Measurements from ENCODE around the gene NT5DC4. TPM values are rescaled to one million over a fixed set of nuclear protein-coding genes. Genes with fewer than 3 reads are reported as not detected.

Gene NT5DC4
- total RNA-seq (2014; rRNA removed; shearing (Covaris generic)) (not detected in 2 replicates), polyA plus RNA-seq (2016; fragmentation: Nextera tagmentation; extraction: Ambion mirVana) (not detected in 2 replicates)

DNA sequence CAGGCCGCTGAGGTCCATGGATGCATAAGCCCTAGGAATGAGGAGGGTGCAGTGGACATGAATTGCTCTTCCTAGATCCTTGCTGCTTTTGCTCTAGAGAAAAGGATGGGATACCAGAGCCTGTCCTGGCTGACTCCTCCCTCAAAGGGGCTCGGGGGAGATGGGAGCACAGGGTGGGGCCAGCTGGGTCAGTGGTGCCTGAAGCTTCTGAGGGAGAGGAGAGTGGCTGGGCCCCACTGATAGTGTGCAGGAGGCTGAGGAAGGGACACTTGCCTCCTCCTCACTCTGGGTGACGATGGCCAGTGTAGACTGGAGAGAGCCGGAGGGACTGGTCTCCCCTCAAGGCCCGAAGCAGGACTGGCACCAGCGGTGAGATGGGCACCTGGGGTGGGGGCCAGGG is at the start of gene NT5DC4:
TSS of gene NT5DC4 (plus strand) at position 236 of the 400 bp plus-strand sequence. CDS start at position 296, 60 bp downstream.
- Histone ChIP-seq H3K4me1 (ENCODE audit: insufficient read depth) (no peaks in the 10 kb centered on the region), H2AFZ (no peak within 1 kb of the TSS), H3K4me2 (ENCODE audit: unreplicated experiment) (no peak within 1 kb of the TSS), H3K4me3 (no peak within 1 kb of the TSS), H3K9me3 (ENCODE audit: low read depth) (no peaks in the 10 kb centered on the region), H3K27ac (no peak within 1 kb of the TSS), H3F3A (ENCODE audit: insufficient read depth) (no peaks in the 10 kb centered on the region), H3K9me2 (ENCODE audit: insufficient read depth) (no peaks in the 10 kb centered on the region), H3K36me3 (ENCODE audit: low read depth) (no peaks in the 10 kb centered on the region), H4K20me1 (ENCODE audit: insufficient read depth) (no peaks in the 10 kb centered on the region), H3K79me2 (ENCODE audit: insufficient read depth) (no peaks in the 10 kb centered on the region), H3K27me3 (replicated peaks; ENCODE audit: insufficient read depth) (no peaks in the 10 kb centered on the region), H3K9ac (no peak within 1 kb of the TSS)
- 78 to 88% methylated on average over 6 of the region's 6 CpGs for WGBS, 2 experiments (ENCODE audit: low coverage in 1 of 2, low lambda C conversion rate in 2 of 2, missing lambda C conversion rate in 2 of 2)
- TF ChIP-seq EZH2 (IDR thresholded peaks at IDR 0.05; ENCODE audit: insufficient read depth, poor library complexity, severe bottlenecking) (no peak), EZH2phosphoT487 (IDR thresholded peaks at IDR 0.05; ENCODE audit: insufficient read depth, low read depth) (no peak)
- in situ Hi-C loops (cut with MboI): loop anchor here (5.0 kb wide), 1 partner anchor 113 kb away; no protein-coding TSS in a partner anchor
- DNase-seq: no peak

DNA sequence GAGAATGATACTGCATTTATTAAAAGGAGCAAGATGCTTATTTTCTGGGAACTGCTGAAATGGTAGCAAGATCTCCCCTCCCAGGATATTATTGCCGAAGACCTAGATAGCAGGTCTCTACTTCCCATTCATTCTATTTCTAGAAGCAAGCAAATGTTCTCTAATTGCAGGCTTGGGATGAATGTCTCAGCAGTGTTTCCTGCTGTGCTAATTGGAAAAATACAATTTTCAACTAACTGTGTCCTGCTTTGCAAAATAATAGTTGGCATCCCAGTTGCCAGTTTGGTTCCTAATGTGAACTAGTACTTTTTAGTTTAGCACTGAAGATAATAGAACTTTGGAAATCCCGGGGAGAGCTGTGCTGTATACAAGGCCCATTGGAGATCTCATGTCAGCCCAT is 49.0 kb upstream of the NT5DC4 start:
- H4K20me1 ChIP-seq (ENCODE audit: insufficient read depth): no peaks in the 10 kb centered on the region
- DNase-seq: no peak
- no peaks in the 10 kb centered on the region for H3K27me3 ChIP-seq (replicated peaks; ENCODE audit: insufficient read depth)
- H3F3A ChIP-seq (ENCODE audit: insufficient read depth): peaks cover 13% of the 10 kb centered on the region
- H2AFZ ChIP-seq: no peak overlapping the region
- in situ Hi-C loops (cut with MboI): no loop called here
- no peaks in the 10 kb centered on the region for H3K9me3 ChIP-seq (ENCODE audit: low read depth)
- H3K9me2 ChIP-seq (ENCODE audit: insufficient read depth): no peaks in the 10 kb centered on the region
- H3K27ac ChIP-seq: no peak overlapping the region
- WGBS, 2 experiments (ENCODE audit: low coverage in 1 of 2, low lambda C conversion rate in 2 of 2, missing lambda C conversion rate in 2 of 2): 98 to 99% methylated on average over 2 of the region's 2 CpGs
- no peaks in the 10 kb centered on the region for H3K36me3 ChIP-seq (ENCODE audit: low read depth)
- no peak overlapping the region for H3K9ac ChIP-seq
- no peak overlapping the region for H3K4me2 ChIP-seq (ENCODE audit: unreplicated experiment)
- H3K4me3 ChIP-seq: no peak overlapping the region
- H3K79me2 ChIP-seq (ENCODE audit: insufficient read depth): no peaks in the 10 kb centered on the region
- TF ChIP-seq EZH2 (IDR thresholded peaks at IDR 0.05; ENCODE audit: insufficient read depth, poor library complexity, severe bottlenecking): no peak
- no peak for TF ChIP-seq EZH2phosphoT487 (IDR thresholded peaks at IDR 0.05; ENCODE audit: insufficient read depth, low read depth)
- H3K4me1 ChIP-seq (ENCODE audit: insufficient read depth): no peaks in the 10 kb centered on the region

- DNase-seq: no peak
- no peaks in the 10 kb centered on the region for H4K20me1 ChIP-seq (ENCODE audit: insufficient read depth)
- no peak for TF ChIP-seq EZH2phosphoT487 (IDR thresholded peaks at IDR 0.05; ENCODE audit: insufficient read depth, low read depth)
- no peak for TF ChIP-seq EZH2 (IDR thresholded peaks at IDR 0.05; ENCODE audit: insufficient read depth, poor library complexity, severe bottlenecking)
- H3K9ac ChIP-seq: no peak overlapping the region
- H3K36me3 ChIP-seq (ENCODE audit: low read depth): no peaks in the 10 kb centered on the region
- no peak overlapping the region for H2AFZ ChIP-seq
- H3K27me3 ChIP-seq (replicated peaks; ENCODE audit: insufficient read depth): no peaks in the 10 kb centered on the region
- H3K4me2 ChIP-seq (ENCODE audit: unreplicated experiment): no peak overlapping the region
- H3K9me3 ChIP-seq (ENCODE audit: low read depth): no peaks in the 10 kb centered on the region
- H3F3A ChIP-seq (ENCODE audit: insufficient read depth): peaks cover 9% of the 10 kb centered on the region; the same call in 1 of the 2 replicates
- WGBS, 2 experiments (ENCODE audit: low coverage in 1 of 2, low lambda C conversion rate in 2 of 2, missing lambda C conversion rate in 2 of 2): 95 to 100% methylated on average over 1 of the region's 1 CpG
- no peaks in the 10 kb centered on the region for H3K9me2 ChIP-seq (ENCODE audit: insufficient read depth)
- H3K27ac ChIP-seq: no peak overlapping the region
- H3K79me2 ChIP-seq (ENCODE audit: insufficient read depth): no peaks in the 10 kb centered on the region
- no peak overlapping the region for H3K4me3 ChIP-seq
- H3K4me1 ChIP-seq (ENCODE audit: insufficient read depth): no peaks in the 10 kb centered on the region
- in situ Hi-C loops (cut with MboI): no loop called here
Measured at GRCh38 chr2:112673008-112673407, 47.8 kb upstream of the NT5DC4 start.

DNA sequence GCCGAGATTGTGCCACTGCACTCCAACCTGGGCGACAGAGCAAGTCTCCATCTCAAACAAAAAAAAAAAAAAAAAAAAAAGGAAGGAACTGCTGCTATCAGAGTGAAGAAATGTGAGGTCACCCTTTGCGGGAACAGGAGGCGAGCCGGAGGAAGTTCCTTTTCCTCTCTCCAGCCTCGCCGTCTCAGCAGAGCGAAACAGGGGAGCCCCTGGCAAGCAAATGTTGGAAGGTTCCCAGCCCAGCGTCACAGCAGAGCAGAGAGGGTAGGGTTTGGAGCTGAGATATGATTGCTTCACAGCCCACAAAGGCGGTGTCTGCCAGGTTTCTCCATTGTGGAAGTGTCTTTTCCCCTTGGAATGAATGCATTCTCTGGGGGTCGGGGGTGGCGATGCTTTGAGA is 46.6 kb upstream of the NT5DC4 start:
- no peak for DNase-seq
- Histone ChIP-seq H3F3A (ENCODE audit: insufficient read depth) (peaks cover 6% of the 10 kb centered on the region; the same call in 1 of the 2 replicates), H3K27ac (no peak overlapping the region), H2AFZ (no peak overlapping the region), H3K9ac (no peak overlapping the region), H3K4me2 (ENCODE audit: unreplicated experiment) (no peak overlapping the region), H3K79me2 (ENCODE audit: insufficient read depth) (no peaks in the 10 kb centered on the region), H3K36me3 (ENCODE audit: low read depth) (no peaks in the 10 kb centered on the region), H3K4me3 (no peak overlapping the region), H4K20me1 (ENCODE audit: insufficient read depth) (no peaks in the 10 kb centered on the region), H3K9me3 (ENCODE audit: low read depth) (no peaks in the 10 kb centered on the region), H3K4me1 (ENCODE audit: insufficient read depth) (no peaks in the 10 kb centered on the region), H3K9me2 (ENCODE audit: insufficient read depth) (no peaks in the 10 kb centered on the region), H3K27me3 (replicated peaks; ENCODE audit: insufficient read depth) (no peaks in the 10 kb centered on the region)
- 85 to 86% methylated on average over 12 of the region's 12 CpGs for WGBS, 2 experiments (ENCODE audit: low coverage in 1 of 2, low lambda C conversion rate in 2 of 2, missing lambda C conversion rate in 2 of 2)
- in situ Hi-C loops (cut with MboI): no loop called here
- TF ChIP-seq EZH2phosphoT487 (IDR thresholded peaks at IDR 0.05; ENCODE audit: insufficient read depth, low read depth) (no peak), EZH2 (IDR thresholded peaks at IDR 0.05; ENCODE audit: insufficient read depth, poor library complexity, severe bottlenecking) (no peak)

Measured in GM23248 (cell line).